HG02763 (cell line): ENCODE measurements around the gene CTSA.
"Not testable (repeated sequence)": the region's sequence is repeated elsewhere in the genome, so short reads cannot be mapped to it uniquely, and the experiment has no call there.

Source experiments
- ATAC-seq: cut with Tn5 transposase; IDR thresholded peaks from one replicate; pipeline ENCODE4 v1.9.1; 2021; ENCODE audit warnings: mild to moderate bottlenecking, moderate library complexity; ENCODE audit not compliant: unreplicated experiment

CTSA gene

DNA sequence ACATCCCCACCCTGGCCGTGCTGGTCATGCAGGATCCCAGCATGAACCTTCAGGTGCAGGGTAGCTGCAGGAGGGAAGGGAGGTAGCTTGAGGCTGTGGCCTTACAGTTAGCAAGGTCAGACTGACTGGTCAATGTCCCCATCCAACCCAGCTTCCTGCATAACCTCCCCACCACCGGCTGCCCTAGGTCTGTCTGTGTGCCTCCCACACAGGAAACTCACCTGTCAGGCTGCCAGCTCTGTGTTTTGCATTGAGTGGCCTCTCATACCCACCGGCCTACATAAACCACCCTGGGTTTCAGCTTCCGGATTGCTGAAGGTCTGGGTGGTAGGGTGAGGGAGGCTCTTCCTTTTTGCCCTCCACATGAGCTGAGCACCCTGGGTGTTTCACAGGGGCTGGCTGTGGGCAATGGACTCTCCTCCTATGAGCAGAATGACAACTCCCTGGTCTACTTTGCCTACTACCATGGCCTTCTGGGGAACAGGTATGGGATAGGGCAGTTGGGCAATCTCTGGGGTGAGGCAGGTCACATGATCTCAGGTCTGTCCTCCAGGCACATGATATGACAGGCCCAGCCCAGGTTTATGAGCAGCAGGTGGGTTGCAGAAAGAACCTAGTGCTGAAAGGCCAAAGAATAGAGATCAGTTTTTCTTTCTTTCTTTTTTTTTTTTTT is 1.8 kb downstream of the CTSA start:
- ATAC-seq = no peak

GRCh38 chr20:45893831-45894230 is 2.7 kb downstream of the CTSA start:
- no peak for ATAC-seq

DNA sequence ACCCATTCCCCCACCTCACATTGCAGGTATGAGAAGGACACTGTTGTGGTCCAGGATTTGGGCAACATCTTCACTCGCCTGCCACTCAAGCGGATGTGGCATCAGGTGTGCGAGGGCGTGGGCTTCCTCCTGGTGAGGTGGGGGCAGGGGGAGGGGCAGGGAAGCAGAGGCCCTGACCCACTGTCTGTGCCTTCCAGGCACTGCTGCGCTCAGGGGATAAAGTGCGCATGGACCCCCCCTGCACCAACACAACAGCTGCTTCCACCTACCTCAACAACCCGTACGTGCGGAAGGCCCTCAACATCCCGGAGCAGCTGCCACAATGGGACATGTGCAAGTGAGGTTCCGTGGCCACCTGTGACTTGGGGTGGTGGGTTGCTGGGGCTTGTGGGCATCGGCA is 3.7 kb downstream of the CTSA start:
- ATAC-seq = no peak

GRCh38 chr20:45896641-45897161 is 5.6 kb downstream of the CTSA start:
- ATAC-seq = no peak

DNA sequence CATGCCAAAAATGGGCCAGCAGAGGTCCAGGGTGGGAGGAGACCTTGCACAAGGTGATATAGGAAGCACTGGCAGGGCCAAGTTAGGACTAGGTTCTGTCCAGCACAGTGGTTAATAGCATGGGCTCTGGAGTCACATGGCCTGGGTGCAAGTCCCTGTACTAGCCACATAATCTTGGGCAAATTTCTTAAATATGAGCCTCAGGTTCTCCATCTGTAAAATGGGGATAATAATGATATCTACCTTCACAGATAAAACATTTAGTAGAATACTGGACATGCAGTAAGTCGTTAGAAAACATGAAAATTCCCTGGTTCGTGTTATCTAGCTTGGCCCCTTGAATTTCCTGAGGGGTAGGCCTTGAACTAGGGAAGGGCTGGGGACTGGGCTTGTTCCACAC is 6.2 kb downstream of the CTSA start:
- ATAC-seq = no peak

DNA sequence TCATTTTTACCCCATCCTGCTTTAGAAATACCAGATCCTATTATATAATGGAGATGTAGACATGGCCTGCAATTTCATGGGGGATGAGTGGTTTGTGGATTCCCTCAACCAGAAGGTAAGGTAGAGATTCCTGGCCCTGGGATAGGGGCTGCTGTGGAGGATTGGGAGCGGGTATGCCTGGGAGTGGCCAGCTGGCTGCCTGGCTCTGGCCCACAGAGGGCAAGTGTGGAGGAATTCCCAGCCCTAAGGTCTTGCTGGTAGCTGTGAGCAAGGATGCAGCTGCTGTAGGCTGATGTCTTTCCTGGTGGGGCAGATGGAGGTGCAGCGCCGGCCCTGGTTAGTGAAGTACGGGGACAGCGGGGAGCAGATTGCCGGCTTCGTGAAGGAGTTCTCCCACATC is 6.6 kb downstream of the CTSA start:
- no peak for ATAC-seq

DNA sequence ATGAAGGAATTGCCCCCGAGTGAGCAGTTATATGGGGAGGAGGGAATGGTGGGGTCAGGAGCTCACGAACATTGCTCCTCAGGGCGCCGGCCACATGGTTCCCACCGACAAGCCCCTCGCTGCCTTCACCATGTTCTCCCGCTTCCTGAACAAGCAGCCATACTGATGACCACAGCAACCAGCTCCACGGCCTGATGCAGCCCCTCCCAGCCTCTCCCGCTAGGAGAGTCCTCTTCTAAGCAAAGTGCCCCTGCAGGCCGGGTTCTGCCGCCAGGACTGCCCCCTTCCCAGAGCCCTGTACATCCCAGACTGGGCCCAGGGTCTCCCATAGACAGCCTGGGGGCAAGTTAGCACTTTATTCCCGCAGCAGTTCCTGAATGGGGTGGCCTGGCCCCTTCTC is 7.2 kb downstream of the CTSA start:
- no peak for ATAC-seq

- no peak for ATAC-seq
Measured at GRCh38 chr20:45899046-45899835, 8.1 kb downstream of the CTSA start.

GRCh38 chr20:45901332-45901731 is 10.2 kb downstream of the CTSA start:
- not testable (repeated sequence) for ATAC-seq

- no peak for ATAC-seq
Measured at GRCh38 chr20:45902199-45902701, 11.1 kb downstream of the CTSA start.

DNA sequence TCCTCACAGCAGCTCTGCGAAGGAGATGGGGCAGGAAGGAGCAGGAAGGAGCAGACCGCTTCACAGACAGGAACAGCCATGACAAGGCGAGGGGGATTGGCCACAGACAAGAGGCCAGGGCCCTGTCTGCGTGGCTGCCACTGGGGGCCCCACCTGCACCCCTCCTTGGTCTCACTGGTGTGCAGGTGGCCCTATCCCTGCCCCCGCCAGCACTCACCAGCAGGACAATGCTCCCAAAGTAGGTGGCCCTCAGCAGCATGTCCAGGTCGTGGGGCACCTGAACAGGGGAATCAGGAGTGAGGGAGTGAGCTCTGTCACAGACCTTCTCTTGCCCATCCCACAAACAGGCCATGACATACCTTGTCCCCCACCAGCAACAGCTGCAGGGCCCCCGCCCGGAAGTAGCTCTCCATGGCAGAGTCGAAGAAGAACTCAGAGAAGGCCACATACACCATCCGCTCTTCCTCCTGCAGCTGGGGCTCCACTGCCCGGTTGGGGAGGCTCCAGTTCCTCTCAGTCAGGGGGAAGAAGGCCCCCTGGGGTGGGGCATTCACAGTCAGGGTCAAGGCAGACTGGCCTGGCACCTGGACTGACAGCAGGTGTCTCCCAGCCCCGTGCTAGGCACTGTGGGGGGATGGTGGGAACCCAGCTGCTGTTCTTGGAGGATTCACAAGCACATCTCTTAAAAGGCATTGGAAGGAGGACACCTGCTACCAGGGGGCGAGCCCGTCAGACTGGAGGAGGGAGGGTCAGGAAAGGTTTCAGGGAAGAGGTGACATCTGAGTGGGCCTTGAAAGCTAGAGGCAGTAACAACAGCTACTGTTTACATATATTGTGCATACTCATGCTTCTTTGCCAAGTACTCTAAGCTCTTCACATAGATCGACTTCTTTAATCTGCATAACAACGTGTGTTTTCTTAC is 13.7 kb downstream of the CTSA start:
- no peak for ATAC-seq

- no peak for ATAC-seq
Measured at GRCh38 chr20:45905505-45906079, 14.5 kb downstream of the CTSA start.

- ATAC-seq = no peak
Measured at GRCh38 chr20:45907219-45907948, 16.2 kb downstream of the CTSA start.

DNA sequence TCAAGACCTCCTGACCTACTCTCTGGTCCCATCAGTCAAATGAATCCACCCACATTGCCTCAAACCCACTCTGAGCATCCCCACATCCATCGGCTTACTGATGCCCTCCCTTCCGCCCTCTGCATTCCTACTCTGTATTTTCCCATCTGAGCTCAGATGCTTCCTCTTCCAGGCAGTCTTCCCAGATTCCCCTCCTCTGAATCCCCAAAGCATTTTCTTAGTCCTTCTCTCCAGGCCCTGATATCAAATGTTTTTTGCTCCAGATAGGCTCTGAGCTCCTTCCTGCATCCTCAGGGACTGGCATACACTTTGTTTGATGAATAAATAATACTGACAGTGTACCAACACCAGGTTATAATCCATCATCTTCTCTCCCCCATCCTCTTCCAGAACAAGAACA is 16.9 kb downstream of the CTSA start:
- no peak for ATAC-seq

DNA sequence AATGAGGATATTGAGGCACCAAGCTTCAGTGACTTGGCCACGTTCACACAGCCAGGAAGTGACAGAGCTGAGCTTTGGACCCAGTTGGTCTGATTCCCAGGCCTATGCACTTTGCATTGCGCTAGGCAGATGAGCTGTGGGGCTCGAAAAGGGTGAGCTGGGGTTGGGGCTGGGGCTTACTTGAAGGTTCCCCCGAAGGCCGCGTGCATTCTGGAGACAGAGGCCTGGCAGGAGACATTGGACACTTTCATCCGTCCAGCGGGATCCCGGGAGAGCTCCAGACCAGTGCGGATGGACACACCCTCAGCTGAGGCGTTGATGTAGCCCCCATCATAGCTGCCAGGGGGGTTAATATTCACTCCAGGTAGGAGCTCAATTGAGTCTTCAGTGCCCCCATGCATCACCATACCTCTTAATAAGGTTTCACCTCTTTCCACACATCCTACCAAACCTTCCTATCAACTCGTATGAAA is 18.2 kb downstream of the CTSA start:
- no peak for ATAC-seq

DNA sequence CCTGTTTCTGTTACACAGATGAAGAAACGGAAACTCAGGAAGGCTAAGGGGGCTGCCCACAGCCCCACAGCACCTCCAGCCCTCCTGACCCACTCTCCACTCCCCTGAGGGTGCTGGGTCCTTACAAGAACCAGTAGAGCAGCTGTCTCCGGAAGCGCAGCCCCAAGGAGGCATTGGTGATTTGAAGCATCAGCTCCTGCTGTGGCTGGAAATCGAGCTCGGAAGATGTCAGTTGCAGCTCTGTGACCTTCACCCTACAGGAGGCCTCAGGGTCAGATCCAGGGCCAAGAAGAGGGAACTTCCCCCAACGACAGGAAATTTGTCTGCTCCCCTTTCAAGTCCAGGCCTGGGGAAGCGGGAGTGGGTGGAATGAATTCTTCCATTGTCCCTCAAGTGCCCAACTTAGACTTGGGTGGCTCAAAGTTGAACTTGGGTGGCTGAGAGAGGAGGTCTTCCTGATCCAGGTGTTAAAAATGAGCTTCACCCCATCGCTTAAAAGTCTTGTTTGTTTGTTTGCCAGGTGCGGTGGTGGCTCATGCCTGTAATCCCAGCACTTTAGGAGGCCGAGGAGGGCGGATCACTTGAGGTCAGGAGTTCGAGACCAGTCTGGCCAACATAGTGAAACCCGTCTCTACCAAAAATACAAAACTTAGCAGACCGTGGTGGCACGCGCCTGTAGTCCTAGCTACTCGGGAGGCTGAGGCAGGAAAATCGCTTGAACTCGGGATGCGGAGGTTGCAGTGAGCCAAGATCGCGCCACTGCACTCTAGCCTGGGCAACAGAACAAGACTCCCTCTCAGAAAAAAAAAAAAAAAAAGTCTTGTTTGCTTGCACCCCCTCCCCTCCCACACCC is 18.9 kb downstream of the CTSA start:
- ATAC-seq = no peak

DNA sequence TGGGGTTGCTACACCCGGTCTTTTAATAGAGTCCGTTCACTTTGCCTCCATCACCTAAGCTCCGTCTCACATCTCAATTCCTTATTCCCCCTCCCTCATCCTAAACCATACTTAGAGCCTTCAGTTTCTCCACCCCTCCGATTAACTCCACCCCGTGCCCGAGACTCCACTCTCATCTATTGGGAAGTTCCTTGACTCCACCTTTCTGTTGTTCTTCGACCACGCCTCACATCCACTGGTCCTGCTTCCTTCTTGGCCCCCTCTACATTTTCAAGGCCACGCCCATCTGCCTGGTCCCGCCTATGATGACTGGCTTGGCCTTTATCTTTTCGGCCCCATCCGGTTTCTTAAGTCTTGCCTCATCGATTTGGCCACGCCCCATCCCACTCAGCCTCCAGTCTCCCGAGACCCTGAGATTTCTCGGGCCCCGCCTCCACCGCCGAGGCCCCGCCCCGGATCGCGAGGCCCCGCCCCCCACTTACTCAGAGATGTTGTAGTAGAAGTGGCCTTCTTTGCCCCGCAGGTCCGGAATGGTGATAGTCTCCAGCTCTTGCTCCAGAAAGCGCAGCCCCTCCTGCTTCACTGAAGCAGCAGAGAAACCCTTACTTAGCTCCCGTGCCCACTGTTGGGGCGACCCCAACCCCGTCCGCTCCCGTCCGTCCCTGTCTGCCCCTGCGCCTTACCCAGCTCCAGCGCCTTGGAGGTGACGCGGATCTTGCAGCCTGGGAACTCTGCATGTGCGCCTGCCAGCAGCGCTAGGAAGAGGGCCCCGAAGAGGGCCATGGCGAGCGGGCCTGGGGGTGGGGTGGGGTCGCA is 19.7 kb downstream of the CTSA start:
- ATAC-seq = peak; percentile 84
